Fibroblast of lung (primary cell): ENCODE data around the gene SORCS2.

Experiments used
- CTCF ChIP-seq, 2 donors: IDR thresholded peaks in 1 of 2; conservative IDR thresholded peaks in 1 of 2; 1 replicate in 1 of 2; 2 replicates in 1 of 2; pipeline ENCODE4 v1.5.1; 2011 to 2012; ENCODE audit warnings: low read length in 2 of 2, control low read depth in 1 of 2, inconsistent platforms in 1 of 2, low read depth in 1 of 2, mild to moderate bottlenecking in 1 of 2
- EZH2 ChIP-seq: IDR thresholded peaks from 2 replicates; pipeline ENCODE4 v1.5.1; 2012; ENCODE audit warnings: low read length, control low read depth, mild to moderate bottlenecking; ENCODE audit errors: missing control alignments

- no peak for TF ChIP-seq EZH2
- TF ChIP-seq CTCF (conservative IDR thresholded peaks at IDR 0.05 in 1 of 2, IDR thresholded peaks at IDR 0.05 in 1 of 2; ENCODE audit: low read depth in 1 of 2, low read length in 2 of 2): no peak
These were observed 285.4 kb downstream of the SORCS2 start for GRCh38 chr4:7477695-7478094.
